H9 (cell line): ENCODE data around the gene FOXP4. TPM values are rescaled to one million over a fixed set of nuclear protein-coding genes. Genes with fewer than 3 reads are reported as not detected.

Experiments used
- DNase-seq: peaks from one replicate; pipeline ENCODE4 v3.0.0-alpha.2; 2017
- H2AFZ ChIP-seq: one replicate; pipeline ENCODE4 v1.6.1; 2013; ENCODE audit warnings: mild to moderate bottlenecking, low read length, control low read depth, moderate library complexity
- H2AK5ac ChIP-seq: 2 replicates; pipeline ENCODE4 v1.6.1; 2013; ENCODE audit warnings: low read length, control low read depth, mixed read lengths; ENCODE audit not compliant: insufficient read length
- H2BK120ac ChIP-seq: one replicate; pipeline ENCODE4 v1.6.1; 2013; ENCODE audit warnings: low read depth, mild to moderate bottlenecking, low read length, control low read depth, inconsistent platforms; ENCODE audit not compliant: poor library complexity, severe bottlenecking
- H2BK12ac ChIP-seq: 2 replicates; pipeline ENCODE4 v1.6.1; 2013; ENCODE audit warnings: low read length, control low read depth, mixed read lengths, low read depth; ENCODE audit not compliant: insufficient read length
- H2BK15ac ChIP-seq: 2 replicates; pipeline ENCODE4 v1.6.1; 2013; ENCODE audit warnings: low read depth, low read length, control low read depth
- H2BK20ac ChIP-seq: one replicate; pipeline ENCODE4 v1.6.1; 2013; ENCODE audit warnings: low read depth, mild to moderate bottlenecking, low read length, control low read depth, inconsistent platforms; ENCODE audit not compliant: poor library complexity, severe bottlenecking
- H2BK5ac ChIP-seq: 2 replicates; pipeline ENCODE4 v1.6.1; 2013; ENCODE audit warnings: low read length, control low read depth, mixed read lengths; ENCODE audit not compliant: insufficient read length
- H3K14ac ChIP-seq: 2 replicates; pipeline ENCODE4 v1.6.1; 2013; ENCODE audit warnings: low read length, control low read depth; ENCODE audit not compliant: insufficient read depth
- H3K18ac ChIP-seq: 2 replicates; pipeline ENCODE4 v1.6.1; 2013; ENCODE audit warnings: low read depth, mild to moderate bottlenecking, mixed read lengths, low read length, control low read depth; ENCODE audit not compliant: insufficient read length
- H3K23ac ChIP-seq: 2 replicates; pipeline ENCODE4 v1.6.1; 2013; ENCODE audit warnings: low read length, control low read depth, mixed read lengths, low read depth; ENCODE audit not compliant: insufficient read length
- H3K23me2 ChIP-seq: 2 replicates; pipeline ENCODE4 v1.6.1; 2013; ENCODE audit warnings: low read depth, mild to moderate bottlenecking, mixed read lengths, low read length, control low read depth; ENCODE audit not compliant: insufficient read length, poor library complexity, severe bottlenecking
- H3K27ac ChIP-seq: 2 replicates; pipeline ENCODE4 v1.5.1; 2013; ENCODE audit warnings: low read length, control low read depth, mixed read lengths, low read depth; ENCODE audit not compliant: insufficient read length
- H3K27me3 ChIP-seq: 2 replicates; pipeline ENCODE4 v1.6.1; 2013; ENCODE audit warnings: low read length, control low read depth, inconsistent platforms; ENCODE audit not compliant: insufficient read depth
- H3K4ac ChIP-seq: 2 replicates; pipeline ENCODE4 v1.6.1; 2013; ENCODE audit warnings: low read depth, mild to moderate bottlenecking, control low read depth, inconsistent platforms, low read length, moderate library complexity
- H3K4me1 ChIP-seq: 2 replicates; pipeline ENCODE4 v1.6.1; 2013; ENCODE audit warnings: low read length, control low read depth, inconsistent platforms; ENCODE audit not compliant: insufficient read depth
- H3K4me2 ChIP-seq: 2 replicates; pipeline ENCODE4 v1.6.1; 2013; ENCODE audit warnings: low read length, control low read depth, mixed read lengths; ENCODE audit not compliant: insufficient read length, insufficient read depth
- H3K56ac ChIP-seq: 2 replicates; pipeline ENCODE4 v1.6.1; 2013; ENCODE audit warnings: low read depth, mild to moderate bottlenecking, mixed read lengths, low read length, control low read depth; ENCODE audit not compliant: insufficient read length
- H3K79me1 ChIP-seq: 2 replicates; pipeline ENCODE4 v1.6.1; 2013; ENCODE audit warnings: low read depth, mild to moderate bottlenecking, moderate library complexity, low read length, control low read depth, inconsistent platforms; ENCODE audit not compliant: insufficient read depth, poor library complexity, severe bottlenecking
- H3K79me2 ChIP-seq: 2 replicates; pipeline ENCODE4 v1.6.1; 2013; ENCODE audit warnings: low read length, control low read depth, inconsistent platforms; ENCODE audit not compliant: insufficient read depth
- H3K9ac ChIP-seq: 2 replicates; pipeline ENCODE4 v1.6.1; 2013; ENCODE audit warnings: low read length, control low read depth, mixed read lengths; ENCODE audit not compliant: insufficient read length; ENCODE audit errors: extremely low read depth
- H3K9me3 ChIP-seq: one replicate; pipeline ENCODE4 v1.6.1; 2013; ENCODE audit warnings: low read depth, low read length, inconsistent platforms; ENCODE audit not compliant: control insufficient read depth
- H3T11ph ChIP-seq: one replicate; pipeline ENCODE4 v1.6.1; 2013; ENCODE audit warnings: mild to moderate bottlenecking, low read length, control low read depth, inconsistent platforms
- H4K20me1 ChIP-seq: one replicate; pipeline ENCODE4 v1.6.1; 2013; ENCODE audit not compliant: control insufficient read depth, insufficient read length, insufficient read depth
- H4K5ac ChIP-seq: 2 replicates; pipeline ENCODE4 v1.6.1; 2013; ENCODE audit warnings: low read depth, mild to moderate bottlenecking, mixed read lengths, low read length, control low read depth; ENCODE audit not compliant: insufficient read length
- H4K8ac ChIP-seq: replicated peaks from 2 replicates; pipeline ENCODE4 v1.6.1; 2013; ENCODE audit warnings: low read length, control low read depth, mixed read lengths, low read depth; ENCODE audit not compliant: insufficient read length
- H4K91ac ChIP-seq: 2 replicates; pipeline ENCODE4 v1.6.1; 2013; ENCODE audit warnings: low read depth, mild to moderate bottlenecking, moderate library complexity, mixed read lengths, low read length, control low read depth; ENCODE audit not compliant: insufficient read length
- H3K27ac Mint-ChIP-seq, 3 experiments: 2 replicates in 2 of 3; 3 replicates in 1 of 3; pipeline ENCODE4 v1.8.0; 2020 to 2021; ENCODE audit warnings: mixed read lengths in 3 of 3, mild to moderate bottlenecking in 1 of 3, moderate library complexity in 1 of 3
- H3K27me3 Mint-ChIP-seq: 2 replicates; pipeline ENCODE4 v1.8.0; 2021; ENCODE audit warnings: low read depth, mild to moderate bottlenecking, moderate library complexity, mixed read lengths
- H3K36me3 Mint-ChIP-seq, 3 experiments: 2 replicates in 2 of 3; 3 replicates in 1 of 3; pipeline ENCODE4 v1.8.0; 2020 to 2021; ENCODE audit warnings: low read depth in 3 of 3, mixed read lengths in 3 of 3; ENCODE audit not compliant: insufficient read depth in 1 of 3
- H3K4me1 Mint-ChIP-seq, 2 experiments: 2 replicates each; pipeline ENCODE4 v1.8.0; 2020; ENCODE audit warnings: mixed read lengths in 2 of 2
- H3K4me3 Mint-ChIP-seq, 2 experiments: 2 replicates in 1 of 2; 3 replicates in 1 of 2; pipeline ENCODE4 v1.8.0; 2020 to 2021; ENCODE audit warnings: mild to moderate bottlenecking in 2 of 2, mixed read lengths in 2 of 2, moderate library complexity in 1 of 2
- H3K9me3 Mint-ChIP-seq, 2 experiments: 2 replicates in 1 of 2; 3 replicates in 1 of 2; pipeline ENCODE4 v1.8.0; 2020; ENCODE audit warnings: mild to moderate bottlenecking in 2 of 2, mixed read lengths in 2 of 2, moderate library complexity in 1 of 2
- CTCF ChIP-seq: fragments of 200-600 bp; sonication (generic); conservative IDR thresholded peaks from 3 replicates; pipeline ENCODE4 v1.8.0; 2021; ENCODE audit warnings: antibody characterized with exemption, mild to moderate bottlenecking
- WGBS: extraction: QIAGEN DNeasy Blood & Tissue Kit; methylation state at CpG from one replicate; pipeline ENCODE4 v1.1.7; 2013; ENCODE audit warnings: missing lambda C conversion rate, low lambda C conversion rate, mixed read lengths; ENCODE audit not compliant: insufficient read length; ENCODE audit errors: extremely low coverage; 5-methylcytosine and 5-hydroxymethylcytosine counted together
- total RNA-seq: library from RNA; stranded (reverse); gene quantifications from 2 replicates; pipeline ENCODE4 v1.2.1, GENCODE V29; 2021

The FOXP4 gene
- total RNA-seq, 1 experiment from 2014 or later, result 18.2 TPM

GRCh38 chr6:41623330-41623729 is 77.1 kb downstream of the FOXP4 start:
- Mint-ChIP-seq H3K9me3 (peaks cover 16 to 20% of the 10 kb centered on the region in 2 experiments), H3K4me1 (peaks cover 15 to 22% of the 10 kb centered on the region in 2 experiments), H3K27ac (no peak overlapping the region), H3K4me3 (no peak overlapping the region), H3K27me3 (peaks cover 10% of the 10 kb centered on the region), H3K36me3 (peaks cover 0 to 21% (median 2%) of the 10 kb centered on the region in 3 experiments; a peak in 5 of 7 replicates)
- Histone ChIP-seq H3T11ph (no peak overlapping the region), H3K9ac (no peak overlapping the region), H2BK12ac (no peak overlapping the region), H3K4ac (no peak overlapping the region), H3K56ac (no peak overlapping the region), H4K8ac (no peak overlapping the region), H3K23me2 (no peaks in the 10 kb centered on the region), H2BK20ac (no peak overlapping the region), H3K18ac (no peak overlapping the region), H4K91ac (no peak overlapping the region), H2AK5ac (no peak overlapping the region), H2AFZ (no peak overlapping the region), H3K23ac (no peak overlapping the region), H3K14ac (no peak overlapping the region), H4K5ac (no peak overlapping the region), H2BK15ac (no peak overlapping the region), H3K27ac (no peak overlapping the region), H2BK120ac (no peak overlapping the region), H3K4me2 (no peak overlapping the region), H4K20me1 (no peaks in the 10 kb centered on the region), H3K27me3 (no peaks in the 10 kb centered on the region), H3K79me1 (no peaks in the 10 kb centered on the region), H3K4me1 (no peaks in the 10 kb centered on the region), H3K79me2 (no peaks in the 10 kb centered on the region), H3K9me3 (no peaks in the 10 kb centered on the region), H2BK5ac (no peak overlapping the region)
- no CpG with 5 or more reads among the region's 6 CpGs for WGBS
- no peak for DNase-seq
- TF ChIP-seq CTCF, result no peak
